Cardiac muscle cell (in vitro differentiated cells and primary cell): ENCODE data around the gene TPM4. TPM values are rescaled to one million over a fixed set of nuclear protein-coding genes. Genes with fewer than 3 reads are reported as not detected.
A peak's percentile ranks its signal among the peaks of the same experiment; 100 is the strongest.
"Not testable (repeated sequence)": the region's sequence is repeated elsewhere in the genome, so short reads cannot be mapped to it uniquely, and the experiment has no call there.

ENCODE experiments used
- DNase-seq, 2 donors: peaks; one replicate each; pipeline versions ENCODE4 v3.0.0 to v3.0.0-alpha.2; 2010 to 2017; ENCODE audit warnings: low read depth in 1 of 2, low spot score in 1 of 2
- H3K27ac ChIP-seq: fragments of 200-600 bp; sonication (generic); 2 replicates; pipeline ENCODE4 v1.5.1; 2016
- H3K27me3 ChIP-seq: fragments of 200-600 bp; sonication (generic); 2 replicates; pipeline ENCODE4 v1.6.0; 2016; ENCODE audit warnings: control low read depth
- H3K36me3 ChIP-seq: fragments of 200-600 bp; sonication (generic); 2 replicates; pipeline ENCODE4 v1.5.1; 2016; ENCODE audit warnings: control low read depth
- H3K4me1 ChIP-seq: fragments of 200-600 bp; sonication (generic); 2 replicates; pipeline ENCODE4 v1.8.1; 2017; ENCODE audit warnings: low read depth, mild to moderate bottlenecking, mixed run types
- H3K4me3 ChIP-seq: fragments of 200-600 bp; sonication (generic); 2 replicates; pipeline ENCODE4 v1.5.1; 2016; ENCODE audit warnings: mild to moderate bottlenecking
- H3K9me3 ChIP-seq: fragments of 200-600 bp; sonication (generic); 2 replicates; pipeline ENCODE4 v1.5.1; 2017; ENCODE audit warnings: low read depth, mild to moderate bottlenecking, control low read depth
- CTCF ChIP-seq: IDR thresholded peaks from 2 replicates; pipeline ENCODE4 v1.5.1; 2012; ENCODE audit warnings: low read depth, mild to moderate bottlenecking, low read length
- polyA plus RNA-seq: library from polyadenylated mRNA; unstranded; fragments of >200 nt; fragmentation: Nextera tagmentation; extraction: Ambion mirVana; gene quantifications from 2 replicates; pipeline ENCODE4 v1.2.1, GENCODE V29; 2016
- total RNA-seq: library from RNA; depleted of rRNA; stranded (reverse); fragments of >200 nt; gene quantifications from 2 replicates; pipeline ENCODE4 v1.2.3, GENCODE V29; 2016

The TPM4 gene
- 184 and 268 TPM in 2 replicates for total RNA-seq
- 118 and 120 TPM in 2 replicates for polyA plus RNA-seq

GRCh38 chr19:16076154-16076957 lies at the start of gene TPM4:
TSS of gene TPM4 (plus strand) at chr19:16076495. CDS start at chr19:16076566, 71 bp downstream.
- DNase-seq: peak; percentile 94 to 99
- TF ChIP-seq CTCF: no peak
- Histone ChIP-seq H3K36me3 (peaks cover 3% of the 10 kb centered on the region), H3K4me1 (peaks cover 20% of the 10 kb centered on the region), H3K27ac (peak within 1 kb of the TSS; percentile 99), H3K9me3 (no peaks in the 10 kb centered on the region), H3K27me3 (no peaks in the 10 kb centered on the region), H3K4me3 (peak within 1 kb of the TSS; percentile 86)

- no peak for TF ChIP-seq CTCF
- Histone ChIP-seq H3K36me3 (no peaks in the 10 kb centered on the region), H3K27me3 (no peaks in the 10 kb centered on the region), H3K4me3 (no peak overlapping the region), H3K4me1 (no peaks in the 10 kb centered on the region), H3K9me3 (no peaks in the 10 kb centered on the region), H3K27ac (no peak overlapping the region)
- no peak for DNase-seq
Observed at GRCh38 chr19:16026756-16027155, 49.5 kb upstream of the TPM4 start.

GRCh38 chr19:16027528-16027927 lies 48.8 kb upstream of the TPM4 start:
- Histone ChIP-seq H3K27ac (no peak overlapping the region), H3K9me3 (no peaks in the 10 kb centered on the region), H3K27me3 (no peaks in the 10 kb centered on the region), H3K4me3 (no peak overlapping the region), H3K36me3 (no peaks in the 10 kb centered on the region), H3K4me1 (no peaks in the 10 kb centered on the region)
- no peak for TF ChIP-seq CTCF
- no peak for DNase-seq

GRCh38 chr19:16030155-16030554 lies 46.1 kb upstream of the TPM4 start:
- not testable (repeated sequence) for H3K27me3 ChIP-seq, DNase-seq, H3K9me3 ChIP-seq, H3K4me1 ChIP-seq, H3K36me3 ChIP-seq, H3K27ac ChIP-seq, H3K4me3 ChIP-seq

GRCh38 chr19:16030964-16031871 lies 45.1 kb upstream of the TPM4 start:
- Histone ChIP-seq H3K9me3 (no peaks in the 10 kb centered on the region), H3K4me1 (no peaks in the 10 kb centered on the region), H3K27ac (no peak overlapping the region), H3K4me3 (no peak overlapping the region), H3K36me3 (no peaks in the 10 kb centered on the region), H3K27me3 (no peaks in the 10 kb centered on the region)
- no peak for DNase-seq
- no peak for TF ChIP-seq CTCF

- TF ChIP-seq CTCF: no peak
- Histone ChIP-seq H3K27me3 (no peaks in the 10 kb centered on the region), H3K27ac (no peak overlapping the region), H3K36me3 (no peaks in the 10 kb centered on the region), H3K4me3 (no peak overlapping the region), H3K4me1 (no peaks in the 10 kb centered on the region), H3K9me3 (no peaks in the 10 kb centered on the region)
- DNase-seq: no peak
Observed at GRCh38 chr19:16031872-16032200, 44.5 kb upstream of the TPM4 start.
